GM10266 (cell line): ENCODE results near the gene ANO7.
A peak's percentile ranks its signal among the peaks of the same experiment; 100 is the strongest.

Experiments
- DNase-seq: peaks from one replicate; pipeline ENCODE4 v3.0.0; 2012; ENCODE audit errors: extremely low spot score
- TF ChIP-seq, protein P1 (sequence below): IDR thresholded peaks from 2 replicates; pipeline ENCODE4 v1.5.1; 2012; ENCODE audit warnings: mild to moderate bottlenecking, low read depth; ENCODE audit not compliant: control insufficient read depth, insufficient read depth; ENCODE audit errors: missing control alignments

Gene ANO7

DNA sequence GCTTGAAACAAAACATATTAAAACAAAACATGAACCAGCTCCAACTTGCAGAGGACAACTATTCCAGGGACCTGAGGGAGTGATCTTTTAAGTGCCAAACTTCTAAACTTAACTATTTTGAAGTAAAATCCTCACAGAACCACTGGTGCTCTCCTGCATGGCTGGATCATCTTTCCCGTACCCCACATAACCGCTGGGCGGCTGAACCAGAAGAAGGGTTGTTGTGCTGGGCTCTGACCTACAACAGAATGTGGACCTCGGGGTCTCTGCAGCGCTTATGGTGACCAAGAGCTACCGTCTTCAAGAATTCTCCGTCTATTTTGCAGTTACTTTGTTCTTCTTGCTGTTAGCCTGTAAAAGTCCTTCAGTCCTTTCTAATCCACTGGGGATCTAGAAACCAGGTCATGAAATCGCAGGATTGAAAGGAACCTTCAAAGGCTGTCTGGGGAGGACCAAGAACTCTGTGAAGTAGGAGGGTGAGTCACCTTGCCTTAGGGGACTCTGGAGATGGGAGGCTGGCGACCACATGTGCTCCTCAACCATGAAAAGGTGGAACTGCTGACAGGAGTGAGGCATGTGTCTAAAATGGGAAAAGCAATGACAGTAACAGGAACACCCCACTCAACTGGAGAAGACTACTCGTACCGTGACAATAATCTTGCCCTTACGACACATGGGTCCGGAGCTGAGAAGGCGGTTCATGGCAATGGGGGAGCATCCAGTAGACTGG lies 80.4 kb downstream of the ANO7 start:
- DNase-seq, result no peak

DNA sequence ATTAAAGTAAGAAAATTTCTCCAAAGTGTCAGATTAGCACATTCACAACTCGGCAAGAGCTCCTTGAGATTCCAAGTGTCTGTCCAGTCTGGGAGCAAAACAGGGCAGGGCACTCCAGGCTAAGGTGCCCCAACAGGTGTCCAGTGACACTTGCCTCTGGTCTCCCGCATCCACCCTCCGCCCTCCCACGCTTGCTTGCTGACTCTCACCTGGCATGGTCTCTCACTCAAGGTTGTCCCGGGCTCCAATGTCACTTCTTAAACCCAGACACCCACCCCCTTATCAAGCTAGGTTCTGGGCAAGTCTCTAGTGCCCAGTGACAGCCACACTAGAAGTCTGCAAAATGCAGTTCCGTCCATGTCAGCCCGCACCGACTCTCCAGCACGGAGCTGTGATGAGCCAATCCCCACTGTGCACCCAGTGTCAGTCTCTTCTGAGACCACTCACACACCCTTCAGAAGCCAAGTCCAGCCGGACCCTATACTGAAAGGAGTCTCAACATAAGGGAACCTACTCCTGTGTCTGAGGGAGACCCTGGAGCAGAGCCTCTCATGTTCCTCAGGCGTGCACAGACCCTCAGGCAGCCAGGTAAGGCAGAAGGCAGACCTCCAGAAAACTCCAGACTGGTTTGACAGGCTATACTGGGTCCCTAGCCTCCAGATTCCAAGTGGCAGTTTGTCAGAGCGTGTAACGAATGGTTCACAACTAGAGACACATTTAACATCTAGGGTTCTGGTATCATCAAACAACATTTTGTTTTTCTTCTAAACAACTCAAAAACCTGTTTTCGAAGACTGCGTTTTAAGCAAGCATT lies 81.4 kb downstream of the ANO7 start:
- TF ChIP-seq, protein P1, sequence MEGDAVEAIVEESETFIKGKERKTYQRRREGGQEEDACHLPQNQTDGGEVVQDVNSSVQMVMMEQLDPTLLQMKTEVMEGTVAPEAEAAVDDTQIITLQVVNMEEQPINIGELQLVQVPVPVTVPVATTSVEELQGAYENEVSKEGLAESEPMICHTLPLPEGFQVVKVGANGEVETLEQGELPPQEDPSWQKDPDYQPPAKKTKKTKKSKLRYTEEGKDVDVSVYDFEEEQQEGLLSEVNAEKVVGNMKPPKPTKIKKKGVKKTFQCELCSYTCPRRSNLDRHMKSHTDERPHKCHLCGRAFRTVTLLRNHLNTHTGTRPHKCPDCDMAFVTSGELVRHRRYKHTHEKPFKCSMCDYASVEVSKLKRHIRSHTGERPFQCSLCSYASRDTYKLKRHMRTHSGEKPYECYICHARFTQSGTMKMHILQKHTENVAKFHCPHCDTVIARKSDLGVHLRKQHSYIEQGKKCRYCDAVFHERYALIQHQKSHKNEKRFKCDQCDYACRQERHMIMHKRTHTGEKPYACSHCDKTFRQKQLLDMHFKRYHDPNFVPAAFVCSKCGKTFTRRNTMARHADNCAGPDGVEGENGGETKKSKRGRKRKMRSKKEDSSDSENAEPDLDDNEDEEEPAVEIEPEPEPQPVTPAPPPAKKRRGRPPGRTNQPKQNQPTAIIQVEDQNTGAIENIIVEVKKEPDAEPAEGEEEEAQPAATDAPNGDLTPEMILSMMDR, result no peak
- no peak for DNase-seq

More for the DNA sequence above, 80.4 kb downstream of the ANO7 start:
- TF ChIP-seq, protein P1, result no peak

DNA sequence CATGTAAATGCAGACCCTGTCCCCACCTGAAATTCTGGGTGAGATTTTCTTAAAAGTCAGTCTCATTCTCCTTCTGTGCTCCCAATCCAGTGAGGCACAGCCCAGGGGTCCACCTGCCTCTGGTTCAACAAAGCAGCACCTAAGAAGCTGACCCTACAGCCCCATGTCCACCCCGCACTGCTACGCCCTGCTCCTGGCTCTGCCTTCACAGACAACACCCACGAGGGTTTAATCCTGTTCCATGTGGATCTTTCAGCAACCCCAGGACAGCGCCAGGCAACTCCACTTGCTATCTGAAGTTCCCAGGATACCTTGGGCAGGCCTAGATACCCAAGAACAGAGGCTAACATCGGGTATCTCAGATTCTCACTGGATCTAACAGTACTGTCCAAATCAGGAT lies 82.1 kb downstream of the ANO7 start:
- no peak for DNase-seq
- TF ChIP-seq, protein P1, result no peak

DNA sequence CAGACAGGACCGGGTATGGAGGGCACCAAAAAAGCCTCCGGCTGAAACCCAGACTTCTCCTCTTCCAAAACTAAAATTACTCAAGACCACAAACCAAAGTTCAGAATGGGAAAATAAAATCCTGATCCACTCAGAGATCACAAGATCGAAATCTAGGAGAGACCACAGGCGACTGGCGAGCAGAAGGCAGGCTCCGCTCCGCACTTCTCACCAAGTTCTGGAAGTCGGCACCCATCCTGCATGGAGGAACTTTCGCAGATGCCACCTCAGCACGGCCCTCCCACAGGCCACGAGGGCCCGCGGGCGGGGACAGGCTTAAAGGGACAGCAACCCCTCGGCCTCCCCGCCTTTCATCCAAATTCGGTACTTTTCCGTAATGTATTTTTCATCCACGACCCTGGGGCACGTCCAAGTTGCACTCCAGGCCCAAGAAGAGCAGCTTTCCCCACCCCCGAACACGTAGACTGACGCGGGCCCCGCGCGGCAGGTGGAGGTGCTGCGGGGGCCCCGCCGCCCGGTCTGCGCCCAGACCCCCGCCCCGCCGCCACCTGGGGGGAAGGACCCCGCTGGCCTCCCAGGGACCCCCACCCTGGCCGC lies 83.3 kb downstream of the ANO7 start:
- DNase-seq, result peak; percentile 76
- TF ChIP-seq, protein P1, result no peak

DNA sequence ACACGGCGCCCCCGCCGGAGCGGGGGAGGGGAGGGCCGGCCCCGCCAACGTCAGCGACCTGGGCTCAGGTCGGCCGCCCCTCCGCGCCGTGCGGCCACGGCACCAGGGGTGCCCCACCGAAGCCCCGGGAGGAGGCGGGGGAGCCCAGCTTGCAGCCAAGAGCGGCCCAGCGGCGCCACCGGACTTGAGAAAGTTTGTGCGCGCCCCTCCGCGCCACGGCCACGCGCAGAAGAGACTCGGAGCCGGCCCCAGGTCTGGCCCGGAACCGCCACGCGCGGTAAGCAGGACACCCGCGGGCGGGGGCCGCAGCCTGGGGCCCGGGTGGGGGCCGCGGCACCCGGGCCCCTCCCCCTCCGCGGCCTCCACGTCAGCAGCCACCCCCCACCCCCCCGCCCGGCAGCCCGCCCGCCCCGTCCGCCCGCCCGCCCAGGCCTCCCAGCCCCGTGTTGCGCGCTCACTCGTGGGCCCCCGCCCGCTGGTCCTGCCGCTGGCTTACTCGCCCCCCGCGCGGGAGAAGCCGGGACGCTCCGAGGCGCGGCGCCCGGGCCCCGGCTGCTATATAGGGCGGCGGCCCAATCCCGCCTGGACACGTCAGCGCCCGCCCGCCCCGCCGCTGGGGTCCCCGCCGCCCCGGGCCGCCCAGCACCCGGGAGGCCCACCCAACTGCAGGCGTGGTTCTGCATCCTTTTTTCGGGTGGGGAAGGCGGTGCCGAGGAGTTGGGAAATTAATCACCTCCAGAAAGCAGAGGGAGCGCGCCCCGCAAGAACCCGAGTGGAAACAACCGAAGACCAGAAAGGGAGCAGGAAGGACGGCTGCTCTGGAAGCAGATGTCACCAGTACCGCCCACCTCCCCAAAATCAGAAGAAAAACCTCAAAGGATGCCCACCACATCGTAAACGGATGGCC lies 84.1 kb downstream of the ANO7 start:
- DNase-seq, result peak; percentile 88
- TF ChIP-seq, protein P1, result no peak

DNA sequence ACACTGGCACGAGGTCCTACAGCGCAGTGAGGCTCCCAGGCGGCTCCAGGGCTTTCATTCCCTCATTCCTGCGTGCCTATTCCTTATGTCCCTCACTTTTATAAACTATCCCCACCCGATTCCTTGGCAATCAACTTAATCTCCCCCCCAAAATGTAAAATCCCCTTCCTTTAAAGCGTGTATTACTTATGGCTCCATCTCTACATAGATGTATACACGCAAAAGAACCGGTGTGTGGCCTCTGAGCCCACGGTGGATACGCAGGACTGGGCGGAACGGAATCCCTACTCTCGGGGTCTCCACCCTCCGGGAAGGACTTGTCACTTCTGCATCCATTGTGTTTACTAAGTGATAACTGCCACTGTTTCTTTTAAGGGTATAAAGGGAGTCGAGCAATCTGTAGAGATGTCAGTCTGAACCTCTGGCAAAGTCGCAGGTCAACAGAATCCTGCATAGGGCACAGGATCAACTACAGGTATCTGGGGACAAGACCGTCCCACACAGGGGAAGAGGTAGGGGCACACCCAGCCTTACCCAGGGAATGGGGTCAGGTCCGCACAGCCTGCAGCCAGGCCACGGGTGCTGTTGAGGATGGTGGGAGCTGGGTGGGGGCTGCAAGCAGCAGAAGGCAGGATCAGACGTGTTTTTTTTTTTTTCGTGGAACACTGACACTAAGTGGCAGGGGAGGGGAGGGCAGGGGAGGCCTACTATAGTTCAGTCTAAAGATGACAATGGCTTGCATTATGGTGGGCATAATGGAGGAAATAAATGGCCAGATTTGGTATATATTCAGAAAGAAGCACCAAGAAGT lies 84.9 kb downstream of the ANO7 start:
- DNase-seq, result no peak
- TF ChIP-seq, protein P1, result no peak
